HL-60/S4 treated with phorbol 12-myristate 13-acetate at 8.2 ng/mL for 4 days and 3 days (cell line): Measurements from ENCODE around the gene NLRP7.
"Not testable (repeated sequence)": the region's sequence is repeated elsewhere in the genome, so short reads cannot be mapped to it uniquely, and the experiment has no call there.

Experiments used
- in situ Hi-C: fragments of 300-500 bp; cut with MboI; formaldehyde crosslinking; loops from 2 replicates; pipeline ENCODE4 v1.15.0; 2022; ENCODE audit warnings: low sequenced_read_pairs

Gene NLRP7

DNA sequence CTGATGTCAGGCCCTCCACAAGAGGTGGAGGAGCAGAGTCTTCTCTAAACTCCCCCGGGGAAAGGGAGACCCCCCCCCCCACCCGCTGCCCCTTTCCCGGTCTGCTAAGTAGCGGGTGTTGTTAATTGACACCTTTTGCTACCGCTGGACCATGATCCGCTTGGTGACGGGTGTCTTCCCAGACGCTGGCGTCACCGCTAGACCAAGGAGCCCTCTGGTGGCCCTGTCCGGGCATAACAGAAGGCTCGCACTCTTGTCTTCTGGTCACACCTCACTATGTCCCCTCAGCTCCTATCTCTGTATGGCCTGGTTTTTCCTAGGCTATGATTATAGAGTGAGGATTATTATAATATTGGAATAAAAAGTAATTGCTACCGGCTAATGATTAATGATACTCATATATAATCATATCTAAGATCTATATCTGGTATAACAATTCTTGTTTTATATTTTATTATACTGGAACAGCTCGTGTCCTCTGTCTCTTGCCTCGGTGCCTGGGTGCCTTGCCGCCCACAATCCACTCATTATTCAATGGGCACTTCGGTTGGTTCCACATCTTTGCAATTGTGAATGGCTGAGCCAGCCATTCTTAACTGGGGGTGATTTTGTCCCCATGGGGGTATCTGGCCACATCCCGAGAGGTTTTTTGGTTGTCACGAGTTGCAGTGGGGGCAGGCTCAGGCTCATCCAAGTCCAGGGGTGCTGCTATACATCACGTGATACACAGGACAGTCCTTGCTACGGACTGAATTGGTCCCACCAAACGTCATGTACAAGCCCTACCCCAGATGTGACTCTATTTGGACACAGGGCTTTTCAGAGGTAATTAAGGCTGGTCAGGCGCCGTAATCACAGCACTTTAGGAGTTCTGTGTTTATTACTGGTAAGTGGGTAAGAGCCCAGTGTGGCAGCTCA, 27.4 kb downstream of the NLRP7 start:
- in situ Hi-C loops = loop anchor here (25.0 kb wide), 1 partner anchor 433 kb away; no protein-coding TSS in a partner anchor

GRCh38 chr19:54918499-54918898, 28.8 kb downstream of the NLRP7 start:
- in situ Hi-C loops = loop anchor here (25.0 kb wide), 1 partner anchor 431 kb away; no protein-coding TSS in a partner anchor

DNA sequence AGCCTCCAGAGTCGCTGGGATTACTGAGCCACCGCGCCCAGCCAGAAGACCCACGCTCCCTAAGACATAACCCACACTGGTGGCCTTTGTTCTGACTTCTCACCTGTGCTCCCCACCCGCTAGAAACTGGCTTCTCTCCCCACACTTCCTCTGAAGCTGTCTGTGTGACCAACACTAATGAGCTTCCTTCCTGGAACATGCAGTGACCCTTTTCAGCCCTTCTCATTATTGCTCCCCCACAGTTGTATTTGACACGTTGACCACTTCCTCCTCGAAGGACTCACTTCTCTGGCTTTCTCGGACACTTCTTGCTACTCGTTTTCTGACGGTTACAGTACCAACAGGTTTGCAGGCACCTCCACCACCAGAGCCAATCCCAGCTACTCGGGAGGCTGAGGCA, 30.5 kb downstream of the NLRP7 start:
- in situ Hi-C loops = loop anchor here (25.0 kb wide), 1 partner anchor 430 kb away; no protein-coding TSS in a partner anchor

GRCh38 chr19:54907899-54908298, 39.4 kb downstream of the NLRP7 start:
- in situ Hi-C loops = loop anchor here (25.0 kb wide), 1 partner anchor 421 kb away; no protein-coding TSS in a partner anchor

DNA sequence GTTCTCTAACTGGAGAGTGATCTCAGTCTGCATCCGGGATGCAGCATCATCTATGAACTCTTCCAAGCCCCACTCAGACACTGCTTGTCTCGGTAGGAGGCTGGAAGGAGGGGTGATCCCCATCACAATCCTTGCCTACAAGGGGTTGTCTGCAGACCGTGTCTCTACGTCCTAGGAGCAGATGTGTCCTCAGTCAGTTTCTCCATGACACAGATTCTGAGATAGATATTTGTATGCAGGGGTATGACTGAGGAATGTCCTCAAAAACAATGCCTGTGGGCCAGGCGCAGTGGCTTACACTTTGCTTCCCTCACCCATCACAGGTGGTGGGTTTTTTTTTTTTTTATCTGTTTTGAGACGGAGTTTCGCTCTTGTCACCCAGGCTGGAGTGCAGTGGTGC, 40.5 kb downstream of the NLRP7 start:
- in situ Hi-C loops = loop anchor here (25.0 kb wide), 1 partner anchor 420 kb away; no protein-coding TSS in a partner anchor

- in situ Hi-C loops = loop anchor here (25.0 kb wide), 1 partner anchor 419 kb away; no protein-coding TSS in a partner anchor
These were observed 41.4 kb downstream of the NLRP7 start, which contains the start of gene NCR1 for GRCh38 chr19:54905803-54906511. Gene NCR1, plus strand, starts transcription at chr19:54906148. Its CDS starts 40 bp downstream, at chr19:54906188.

DNA sequence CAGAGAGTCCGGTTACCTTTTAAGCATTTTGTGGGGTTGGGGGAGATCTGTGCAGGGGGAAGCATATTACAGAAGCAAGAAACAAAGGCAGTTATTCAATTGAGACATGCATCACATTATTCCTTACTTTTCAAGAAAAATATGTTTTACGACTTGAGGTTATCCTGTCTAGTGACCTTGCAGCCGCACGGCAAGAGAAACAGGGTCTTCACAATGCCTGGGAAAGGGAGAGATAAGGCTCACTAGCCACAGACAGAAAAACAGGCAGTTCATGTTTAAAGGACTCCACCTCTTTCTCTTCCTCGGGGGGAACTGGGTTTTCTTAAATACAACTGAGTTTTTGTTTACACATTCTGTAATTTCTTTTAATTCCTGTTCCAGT, 41.9 kb downstream of the NLRP7 start:
- in situ Hi-C loops = loop anchor here (25.0 kb wide), 1 partner anchor 418 kb away; no protein-coding TSS in a partner anchor

GRCh38 chr19:54904261-54904660, 43.1 kb downstream of the NLRP7 start:
- in situ Hi-C loops = loop anchor here (25.0 kb wide), 1 partner anchor 417 kb away; no protein-coding TSS in a partner anchor

DNA sequence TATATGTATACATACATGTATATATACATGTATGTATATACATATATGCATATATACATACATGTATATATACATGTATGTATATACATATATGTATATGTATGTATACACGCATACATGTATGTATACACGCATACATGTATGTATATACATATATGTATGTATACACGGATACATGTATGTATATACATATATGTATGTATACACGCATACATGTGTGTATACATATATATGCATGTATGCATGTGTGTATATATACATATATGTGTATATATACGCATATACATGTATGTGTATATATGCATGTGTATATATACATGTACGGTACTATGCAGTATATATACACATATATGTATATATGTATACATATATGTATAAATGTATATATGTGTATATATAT, 44.0 kb downstream of the NLRP7 start:
- in situ Hi-C loops = loop anchor here (25.0 kb wide), 1 partner anchor 416 kb away; no protein-coding TSS in a partner anchor

DNA sequence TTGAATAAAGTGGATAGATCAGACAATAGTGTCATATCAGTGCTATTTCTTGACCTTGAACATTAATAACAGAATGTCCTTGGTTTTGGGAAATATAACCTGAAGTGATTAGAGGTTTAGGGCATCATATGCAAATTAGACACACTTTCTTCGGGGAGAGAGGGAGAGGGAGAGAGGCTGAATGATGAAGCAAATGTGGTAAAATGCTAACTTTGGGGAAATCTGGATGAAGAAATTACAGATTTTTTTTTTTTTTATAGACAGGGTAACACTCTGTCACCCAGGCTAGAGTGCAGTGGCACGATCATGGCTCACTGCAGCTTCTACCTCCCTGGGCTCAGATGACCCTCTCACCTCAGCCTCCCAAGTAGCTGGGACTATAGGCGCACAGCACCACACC, 45.3 kb downstream of the NLRP7 start:
- in situ Hi-C loops = loop anchor here (25.0 kb wide), 1 partner anchor 415 kb away; no protein-coding TSS in a partner anchor

DNA sequence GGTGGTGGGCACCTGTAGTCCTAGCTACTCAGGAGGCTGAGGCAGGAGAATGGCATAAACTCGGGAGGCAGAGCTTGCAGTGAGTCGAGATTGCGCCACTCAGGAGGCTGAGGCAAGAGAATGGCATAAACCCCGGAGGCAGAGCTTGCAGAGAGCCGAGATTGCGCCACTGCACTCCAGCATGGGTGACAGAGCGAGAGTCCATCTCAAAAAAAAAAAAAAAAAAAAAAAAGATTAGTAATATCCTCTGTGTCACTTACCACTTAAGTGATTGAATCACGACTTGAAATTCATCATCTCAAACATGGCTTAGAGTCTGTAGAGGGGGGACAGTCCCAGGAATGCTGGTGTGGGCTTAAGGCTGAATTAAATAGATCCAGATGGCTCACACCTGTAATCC, 46.2 kb downstream of the NLRP7 start:
- in situ Hi-C loops = loop anchor here (25.0 kb wide), 1 partner anchor 414 kb away; no protein-coding TSS in a partner anchor

- in situ Hi-C loops = loop anchor here (25.0 kb wide), 1 partner anchor 412 kb away; no protein-coding TSS in a partner anchor
These were observed 47.7 kb downstream of the NLRP7 start for GRCh38 chr19:54899646-54900045.

GRCh38 chr19:54898685-54899084, 48.6 kb downstream of the NLRP7 start:
- in situ Hi-C loops = not testable (repeated sequence)

DNA sequence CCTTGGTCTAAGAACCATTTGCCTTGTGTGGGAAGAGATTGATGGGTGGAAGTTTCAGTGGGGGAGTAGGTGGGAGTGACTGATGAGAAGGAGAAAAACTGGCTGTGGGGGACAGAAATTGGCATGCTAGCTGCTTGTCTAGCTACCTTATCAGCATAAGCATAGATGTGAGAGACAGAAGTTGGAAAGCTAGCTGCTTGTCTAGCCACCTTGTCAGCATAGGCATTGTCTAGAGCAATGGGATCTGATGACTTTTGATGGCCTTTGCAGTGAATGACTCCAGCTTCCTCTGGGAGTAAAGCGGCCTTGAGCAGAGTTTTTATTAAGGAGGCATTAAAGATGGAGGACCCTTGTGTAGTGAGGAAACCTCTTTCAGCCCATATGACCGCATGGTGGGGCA, 51.3 kb downstream of the NLRP7 start:
- in situ Hi-C loops = no loop called here

DNA sequence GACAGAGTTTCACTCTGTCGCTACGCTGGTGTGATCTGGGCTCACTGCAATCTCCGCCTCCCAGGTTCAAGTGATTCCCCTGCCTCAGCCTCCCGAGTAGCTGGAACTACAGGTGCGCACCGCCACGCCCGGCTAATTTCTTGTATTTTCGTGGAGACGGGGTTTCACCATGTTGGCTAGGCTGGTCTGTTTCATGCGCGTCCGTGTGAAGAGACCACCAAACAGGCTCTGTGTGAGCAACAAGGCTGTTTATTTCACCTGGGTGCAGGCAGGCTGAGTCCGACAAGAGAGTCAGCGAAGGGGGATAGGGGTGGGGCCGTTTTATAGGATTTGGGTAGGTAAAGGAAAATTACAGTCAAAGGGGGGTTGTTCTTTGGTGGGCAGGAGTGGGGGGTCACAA, 53.2 kb downstream of the NLRP7 start:
- in situ Hi-C loops = not testable (repeated sequence)

GRCh38 chr19:54893406-54893805, 53.9 kb downstream of the NLRP7 start:
- in situ Hi-C loops = no loop called here

DNA sequence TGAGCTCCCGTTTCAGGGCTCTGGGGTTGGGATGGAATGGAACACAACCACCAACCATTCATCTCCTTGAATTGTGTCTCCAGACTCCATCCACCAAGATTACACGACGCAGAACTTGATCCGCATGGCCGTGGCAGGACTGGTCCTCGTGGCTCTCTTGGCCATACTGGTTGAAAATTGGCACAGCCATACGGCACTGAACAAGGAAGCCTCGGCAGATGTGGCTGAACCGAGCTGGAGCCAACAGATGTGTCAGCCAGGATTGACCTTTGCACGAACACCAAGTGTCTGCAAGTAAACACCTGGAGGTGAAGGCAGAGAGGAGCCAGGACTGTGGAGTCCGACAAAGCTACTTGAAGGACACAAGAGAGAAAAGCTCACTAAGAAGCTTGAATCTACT, 57.8 kb downstream of the NLRP7 start:
- in situ Hi-C loops = no loop called here

DNA sequence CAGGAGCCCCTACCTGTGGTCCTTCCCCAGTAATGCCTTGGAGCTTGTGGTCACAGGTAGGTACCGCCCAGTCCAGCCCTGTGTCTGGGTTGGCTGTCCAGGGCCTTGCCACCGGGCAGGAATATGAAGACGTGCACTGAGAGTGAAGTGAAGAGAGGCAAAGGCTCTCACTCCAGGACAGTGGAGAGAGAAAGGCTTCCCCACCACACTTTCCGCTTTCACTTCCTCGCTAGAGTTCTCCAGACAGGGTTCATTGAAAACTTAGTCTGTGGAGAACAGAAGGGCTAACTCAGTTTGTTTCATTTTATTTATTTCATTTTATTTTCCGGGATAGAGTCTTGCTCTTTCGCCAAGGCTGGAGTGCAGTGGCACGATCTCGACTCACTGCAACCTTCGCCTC, 59.1 kb downstream of the NLRP7 start:
- in situ Hi-C loops = no loop called here

GRCh38 chr19:54883228-54883627, 64.1 kb downstream of the NLRP7 start:
- in situ Hi-C loops = no loop called here

- in situ Hi-C loops = no loop called here
These were observed 64.6 kb downstream of the NLRP7 start for GRCh38 chr19:54882758-54883157.

- in situ Hi-C loops = no loop called here
These were observed 65.4 kb downstream of the NLRP7 start for GRCh38 chr19:54881884-54882283.
